Kidney (tissue), 22 donors: ENCODE measurements around the gene BHMT2. TPM values are rescaled to one million over a fixed set of nuclear protein-coding genes. Genes with fewer than 3 reads are reported as not detected.
A peak's percentile ranks its signal among the peaks of the same experiment; 100 is the strongest.

Experiments
- DNase-seq, 5 donors: peaks; one replicate each; pipeline ENCODE4 v3.0.0-alpha.2; 2013 to 2020
- FAIRE-seq: peaks from 2 replicates; lab custom pipeline; 2012; peaks lifted over from hg19 to GRCh38; lab: Jason Lieb, UNC
- H3K27ac ChIP-seq, 2 donors: one replicate each; pipeline ENCODE4 v1.7.0; 2013; ENCODE audit warnings: low read depth in 2 of 2, low read length in 2 of 2, inconsistent platforms in 1 of 2
- H3K27me3 ChIP-seq: one replicate; pipeline ENCODE4 v1.7.1; 2013; ENCODE audit warnings: low read length, inconsistent platforms; ENCODE audit not compliant: control insufficient read depth, insufficient read depth
- H3K36me3 ChIP-seq, 3 donors: one replicate each; pipeline versions ENCODE4 v1.7.0 to v1.7.1; 2013; ENCODE audit warnings: low read length in 3 of 3, control low read depth in 1 of 3, inconsistent platforms in 1 of 3; ENCODE audit not compliant: insufficient read depth in 3 of 3, control insufficient read depth in 2 of 3
- H3K4me1 ChIP-seq, 3 donors: one replicate each; pipeline versions ENCODE4 v1.7.0 to v1.7.1; 2013; ENCODE audit warnings: low read length in 3 of 3, inconsistent platforms in 1 of 3, low read depth in 1 of 3; ENCODE audit not compliant: control insufficient read depth in 2 of 3, insufficient read depth in 2 of 3
- H3K4me3 ChIP-seq, 3 donors: one replicate each; pipeline versions ENCODE4 v1.7.0 to v1.8.1; 2013; ENCODE audit warnings: low read length in 3 of 3, control low read depth in 1 of 3, inconsistent platforms in 1 of 3
- H3K9ac ChIP-seq, 3 donors: one replicate each; pipeline versions ENCODE4 v1.7.0 to v1.7.1; 2013; ENCODE audit warnings: low read length in 3 of 3, control low read depth in 1 of 3, inconsistent platforms in 1 of 3
- H3K9me3 ChIP-seq, 3 donors: one replicate each; pipeline versions ENCODE4 v1.7.0 to v1.7.1; 2013; ENCODE audit warnings: low read length in 3 of 3, control low read depth in 1 of 3, inconsistent platforms in 1 of 3; ENCODE audit not compliant: control insufficient read depth in 2 of 3, insufficient read depth in 1 of 3
- CTCF ChIP-seq: IDR thresholded peaks from 3 replicates; pipeline ENCODE4 v1.5.1; 2012; ENCODE audit warnings: mild to moderate bottlenecking, moderate library complexity, borderline replicate concordance; ENCODE audit not compliant: insufficient read depth; ENCODE audit errors: extremely low read depth
- intact Hi-C: fragments of 100-400 bp; cut with DNase I; formaldehyde crosslinking; loops from one replicate; pipeline ENCODE4 v1.11.1; 2022
- long read RNA-seq, 10 donors: library from polyadenylated mRNA in 1 of 10; unstranded in 1 of 10; transcript quantifications; one replicate each; pipeline ENCODE4 v2.0.0 and lab custom pipeline, GENCODE V29; 2021 to 2026
- polyA plus RNA-seq: library from polyadenylated mRNA; stranded (reverse); fragments of 350-450 nt; fragmentation: Illumina TruSeq; extraction: RNeasy Lipid Tissue Mini Kit (QIAGEN cat#74804); gene quantifications from one replicate; pipeline ENCODE4 v1.2.3, GENCODE V29; 2014; ENCODE audit warnings: low read depth, low replicate concordance; ENCODE audit not compliant: insufficient read depth
- total RNA-seq: library from RNA; stranded (reverse); fragmentation: NEBNext Ultra II Directional; extraction: Animal tissue kit (Norgen Biotek cat#: 25700); gene quantifications from one replicate; pipeline ENCODE4 v1.2.1, GENCODE V29; 2021
- donor health status: control.
- donor health status: control.
- donor health status: control.
- donor health status: control.
- donor health status: control.
- donor health status: DM: yes; HTN: yes; CAD: no.
- donor health status: Normal renal cell carcinoma (clear cell type).

Gene BHMT2
- total RNA-seq (54.8 TPM), polyA plus RNA-seq (230 TPM)
- long read RNA-seq, donor 1, partial matches to known transcripts, result 0 of 6 reads
- long read RNA-seq, donor 1, other reads (novel, unspliced or antisense), result 0 of 6 reads
- long read RNA-seq, donor 2, transcript BHMT2-201 (8 exons, 2,050 nt), result major isoform, 7 of 8 reads
- long read RNA-seq, donor 2, partial matches to known transcripts, result 0 of 8 reads
- long read RNA-seq, donor 2, other reads (novel, unspliced or antisense), result 0 of 8 reads
- long read RNA-seq, donor 3, transcript BHMT2-201 (8 exons, 2,050 nt), result major isoform, 11 of 31 reads
- long read RNA-seq, donor 3, partial matches to known transcripts, result 16 of 31 reads
- long read RNA-seq, donor 3, other reads (novel, unspliced or antisense), result 0 of 31 reads
- long read RNA-seq, donor 4, transcript BHMT2-201 (8 exons, 2,050 nt), result major isoform, 5 of 16 reads
- long read RNA-seq, donor 4, partial matches to known transcripts, result 8 of 16 reads
- long read RNA-seq, donor 4, other reads (novel, unspliced or antisense), result 0 of 16 reads
- long read RNA-seq, donor 5, partial matches to known transcripts, result 0 of 1 reads
- long read RNA-seq, donor 5, other reads (novel, unspliced or antisense), result 0 of 1 reads
- long read RNA-seq, donor 6, partial matches to known transcripts, result 0 of 4 reads
- long read RNA-seq, donor 6, other reads (novel, unspliced or antisense), result 0 of 4 reads
- long read RNA-seq, donor 7, transcript BHMT2-201 (8 exons, 2,050 nt), result major isoform, 49 of 67 reads
- long read RNA-seq, donor 7, partial matches to known transcripts, result 12 of 67 reads
- long read RNA-seq, donor 7, other reads (novel, unspliced or antisense), result 3 of 67 reads
- long read RNA-seq, donor 8, partial matches to known transcripts, result 0 of 4 reads
- long read RNA-seq, donor 8, other reads (novel, unspliced or antisense), result 0 of 4 reads
- long read RNA-seq, donor 9, partial matches to known transcripts, result 0 of 2 reads
- long read RNA-seq, donor 9, other reads (novel, unspliced or antisense), result 0 of 2 reads
- long read RNA-seq, donor 10, transcript BHMT2-201 (8 exons, 2,050 nt), result major isoform, 5 of 15 reads
- long read RNA-seq, donor 10, partial matches to known transcripts, result 6 of 15 reads
- long read RNA-seq, donor 10, other reads (novel, unspliced or antisense), result 0 of 15 reads

- intact Hi-C loops, result no loop called here
- DNase-seq, result peak; percentile 51 to 89 (median 59)
- H3K27ac ChIP-seq, result peak within 1 kb of the TSS; percentile 96
- peaks cover 0 to 12% (median 0%) of the 10 kb centered on the region in 3 donors for H3K4me1 ChIP-seq
- no peaks in the 10 kb centered on the region for H3K36me3 ChIP-seq
- H3K27me3 ChIP-seq, result no peaks in the 10 kb centered on the region
- peaks cover 0 to 4% (median 0%) of the 10 kb centered on the region in 3 donors for H3K9me3 ChIP-seq
- no peak for FAIRE-seq
- H3K9ac ChIP-seq, result peak within 1 kb of the TSS in 2 of 3 donors; percentile 74 to 92
- no peak for TF ChIP-seq CTCF
- H3K4me3 ChIP-seq, result peak within 1 kb of the TSS in 2 of 3 donors; percentile 77 to 84
These were observed at the start of gene BHMT2, which contains the start of gene DMGDH for GRCh38 chr5:79069488-79070349. Gene BHMT2, plus strand, starts transcription at chr5:79069767. Its CDS starts 16 bp downstream, at chr5:79069783. Gene DMGDH, minus strand, starts transcription at chr5:79069674. Its CDS starts 54 bp downstream, at chr5:79069620.

GRCh38 chr5:79020861-79021561 is 48.6 kb upstream of the BHMT2 start:
- H3K4me3 ChIP-seq, result peak overlapping the region in 1 of 3 donors; percentile 19
- H3K27ac ChIP-seq, result no peak overlapping the region
- intact Hi-C loops, result loop anchor here (5.0 kb wide), 1 partner anchor 106 kb away; no protein-coding TSS in a partner anchor
- no peaks in the 10 kb centered on the region for H3K9me3 ChIP-seq
- peak overlapping the region in 1 of 3 donors; percentile 2 for H3K9ac ChIP-seq
- H3K4me1 ChIP-seq, result peaks cover 0 to 7% (median 6%) of the 10 kb centered on the region in 3 donors
- no peaks in the 10 kb centered on the region for H3K36me3 ChIP-seq
- FAIRE-seq (peak; percentile 87), DNase-seq (peak; percentile 53 to 83 (median 73))
- H3K27me3 ChIP-seq, result no peaks in the 10 kb centered on the region
- TF ChIP-seq CTCF, result peak; percentile 73
